ENCODE data around the gene TMEM43.

The TMEM43 gene

GRCh38 chr3:14133188-14133800, 8.4 kb downstream of the TMEM43 start:
- WGBS, 2 donors (ENCODE audit: extremely low coverage in 2 of 2, insufficient read length in 2 of 2, insufficient replicate concordance in 1 of 2), result no CpG with 5 or more reads among the region's 10 CpGs
- Histone ChIP-seq H2BK5ac (ENCODE audit: low read length) (no peak overlapping the region), H3K4ac (ENCODE audit: low read length) (no peak overlapping the region), H4K91ac (ENCODE audit: low read depth, low read length, poor library complexity) (no peak overlapping the region), H2BK15ac (ENCODE audit: low read length) (no peak overlapping the region), H3K4me2 (ENCODE audit: insufficient read depth, low read length, poor library complexity, severe bottlenecking) (no peak overlapping the region), H3K4me3 (ENCODE audit: low read length in 2 of 2) (no peak overlapping the region), H2BK120ac (ENCODE audit: low read depth, low read length) (no peak overlapping the region), H4K8ac (ENCODE audit: low read depth, low read length) (no peak overlapping the region), H3K27me3 (ENCODE audit: control insufficient read depth in 3 of 3, insufficient read depth in 3 of 3, low read depth in 1 of 3, low read length in 3 of 3) (no peaks in the 10 kb centered on the region), H2AK5ac (ENCODE audit: low read depth, low read length) (no peak overlapping the region), H2BK12ac (ENCODE audit: low read length) (no peak overlapping the region), H3K79me1 (ENCODE audit: low read depth, low read length) (no peaks in the 10 kb centered on the region), H3K36me3 (replicated peaks in 1 of 2; ENCODE audit: control insufficient read depth in 2 of 2, insufficient read depth in 2 of 2, low read length in 2 of 2) (peaks cover 48 to 100% of the 10 kb centered on the region in 2 donors), H3K27ac (replicated peaks; ENCODE audit: low read length) (no peak overlapping the region), H3K14ac (ENCODE audit: low read length) (no peak overlapping the region), H3K9me3 (replicated peaks in 1 of 2; ENCODE audit: control insufficient read depth in 2 of 2, insufficient read depth in 1 of 2, low read depth in 1 of 2, low read length in 2 of 2) (peaks cover 0 to 7% of the 10 kb centered on the region in 2 donors), H2AFZ (ENCODE audit: low read length) (no peak overlapping the region), H3K9ac (ENCODE audit: low read depth, low read length, poor library complexity) (no peak overlapping the region), H3K18ac (ENCODE audit: low read length) (no peak overlapping the region), H3K23ac (ENCODE audit: low read depth, low read length, poor library complexity) (no peak overlapping the region), H3K4me1 (ENCODE audit: control insufficient read depth in 2 of 2, insufficient read depth in 1 of 2, low read depth in 1 of 2, low read length in 2 of 2) (no peaks in the 10 kb centered on the region)
- no peak for DNase-seq (ENCODE audit: low spot score)

GRCh38 chr3:14133876-14134275, 9.0 kb downstream of the TMEM43 start:
- Histone ChIP-seq H3K4me2 (ENCODE audit: insufficient read depth, low read length, poor library complexity, severe bottlenecking) (no peak overlapping the region), H3K14ac (ENCODE audit: low read length) (no peak overlapping the region), H3K27me3 (ENCODE audit: control insufficient read depth in 3 of 3, insufficient read depth in 3 of 3, low read depth in 1 of 3, low read length in 3 of 3) (no peaks in the 10 kb centered on the region), H3K9ac (ENCODE audit: low read depth, low read length, poor library complexity) (peak overlapping the region; percentile 47), H2AK5ac (ENCODE audit: low read depth, low read length) (no peak overlapping the region), H2BK5ac (ENCODE audit: low read length) (no peak overlapping the region), H3K4ac (ENCODE audit: low read length) (no peak overlapping the region), H4K8ac (ENCODE audit: low read depth, low read length) (no peak overlapping the region), H3K4me1 (ENCODE audit: control insufficient read depth in 2 of 2, insufficient read depth in 1 of 2, low read depth in 1 of 2, low read length in 2 of 2) (no peaks in the 10 kb centered on the region), H2BK12ac (ENCODE audit: low read length) (no peak overlapping the region), H4K91ac (ENCODE audit: low read depth, low read length, poor library complexity) (no peak overlapping the region), H3K18ac (ENCODE audit: low read length) (no peak overlapping the region), H3K9me3 (replicated peaks in 1 of 2; ENCODE audit: control insufficient read depth in 2 of 2, insufficient read depth in 1 of 2, low read depth in 1 of 2, low read length in 2 of 2) (peaks cover 0 to under 1% of the 10 kb centered on the region in 2 donors), H3K23ac (ENCODE audit: low read depth, low read length, poor library complexity) (no peak overlapping the region), H3K79me1 (ENCODE audit: low read depth, low read length) (no peaks in the 10 kb centered on the region), H3K36me3 (replicated peaks in 1 of 2; ENCODE audit: control insufficient read depth in 2 of 2, insufficient read depth in 2 of 2, low read length in 2 of 2) (peaks cover 48 to 100% of the 10 kb centered on the region in 2 donors), H3K27ac (replicated peaks; ENCODE audit: low read length) (no peak overlapping the region), H2AFZ (ENCODE audit: low read length) (no peak overlapping the region), H2BK15ac (ENCODE audit: low read length) (no peak overlapping the region), H3K4me3 (ENCODE audit: low read length in 2 of 2) (no peak overlapping the region), H2BK120ac (ENCODE audit: low read depth, low read length) (no peak overlapping the region)
- no CpG with 5 or more reads among the region's 5 CpGs for WGBS, 2 donors (ENCODE audit: extremely low coverage in 2 of 2, insufficient read length in 2 of 2, insufficient replicate concordance in 1 of 2)
- DNase-seq (ENCODE audit: low spot score), result no peak

GRCh38 chr3:14134291-14134690, 9.4 kb downstream of the TMEM43 start:
- Histone ChIP-seq H3K18ac (ENCODE audit: low read length) (no peak overlapping the region), H3K36me3 (replicated peaks in 1 of 2; ENCODE audit: control insufficient read depth in 2 of 2, insufficient read depth in 2 of 2, low read length in 2 of 2) (peaks cover 49 to 100% of the 10 kb centered on the region in 2 donors), H2BK15ac (ENCODE audit: low read length) (no peak overlapping the region), H3K79me1 (ENCODE audit: low read depth, low read length) (no peaks in the 10 kb centered on the region), H2AK5ac (ENCODE audit: low read depth, low read length) (no peak overlapping the region), H2BK120ac (ENCODE audit: low read depth, low read length) (no peak overlapping the region), H3K9me3 (replicated peaks in 1 of 2; ENCODE audit: control insufficient read depth in 2 of 2, insufficient read depth in 1 of 2, low read depth in 1 of 2, low read length in 2 of 2) (no peaks in the 10 kb centered on the region), H2BK5ac (ENCODE audit: low read length) (no peak overlapping the region), H4K91ac (ENCODE audit: low read depth, low read length, poor library complexity) (no peak overlapping the region), H2BK12ac (ENCODE audit: low read length) (no peak overlapping the region), H3K4me3 (ENCODE audit: low read length in 2 of 2) (no peak overlapping the region), H3K23ac (ENCODE audit: low read depth, low read length, poor library complexity) (no peak overlapping the region), H3K27ac (replicated peaks; ENCODE audit: low read length) (no peak overlapping the region), H3K4ac (ENCODE audit: low read length) (no peak overlapping the region), H2AFZ (ENCODE audit: low read length) (no peak overlapping the region), H4K8ac (ENCODE audit: low read depth, low read length) (no peak overlapping the region), H3K9ac (ENCODE audit: low read depth, low read length, poor library complexity) (peak overlapping the region; percentile 27), H3K27me3 (ENCODE audit: control insufficient read depth in 3 of 3, insufficient read depth in 3 of 3, low read depth in 1 of 3, low read length in 3 of 3) (no peaks in the 10 kb centered on the region), H3K4me1 (ENCODE audit: control insufficient read depth in 2 of 2, insufficient read depth in 1 of 2, low read depth in 1 of 2, low read length in 2 of 2) (no peaks in the 10 kb centered on the region), H3K4me2 (ENCODE audit: insufficient read depth, low read length, poor library complexity, severe bottlenecking) (no peak overlapping the region), H3K14ac (ENCODE audit: low read length) (no peak overlapping the region)
- WGBS, 2 donors (ENCODE audit: extremely low coverage in 2 of 2, insufficient read length in 2 of 2, insufficient replicate concordance in 1 of 2), result no CpG with 5 or more reads among the region's 6 CpGs
- DNase-seq (ENCODE audit: low spot score), result no peak

GRCh38 chr3:14135581-14135980, 10.7 kb downstream of the TMEM43 start:
- H3K9ac ChIP-seq (ENCODE audit: low read depth, low read length, poor library complexity), result no peak overlapping the region
- H3K23ac ChIP-seq (ENCODE audit: low read depth, low read length, poor library complexity), result no peak overlapping the region
- no peaks in the 10 kb centered on the region for H3K79me1 ChIP-seq (ENCODE audit: low read depth, low read length)
- peaks cover 42 to 100% of the 10 kb centered on the region in 2 donors for H3K36me3 ChIP-seq (replicated peaks in 1 of 2; ENCODE audit: control insufficient read depth in 2 of 2, insufficient read depth in 2 of 2, low read length in 2 of 2)
- no peak overlapping the region for H3K4me2 ChIP-seq (ENCODE audit: insufficient read depth, low read length, poor library complexity, severe bottlenecking)
- H2BK120ac ChIP-seq (ENCODE audit: low read depth, low read length), result no peak overlapping the region
- H4K91ac ChIP-seq (ENCODE audit: low read depth, low read length, poor library complexity), result no peak overlapping the region
- H3K4ac ChIP-seq (ENCODE audit: low read length), result no peak overlapping the region
- no peak overlapping the region for H2BK12ac ChIP-seq (ENCODE audit: low read length)
- H4K8ac ChIP-seq (ENCODE audit: low read depth, low read length), result no peak overlapping the region
- H3K4me3 ChIP-seq (ENCODE audit: low read length in 2 of 2), result no peak overlapping the region
- H3K14ac ChIP-seq (ENCODE audit: low read length), result peak overlapping the region; percentile 84
- no CpG with 5 or more reads among the region's 11 CpGs for WGBS, 2 donors (ENCODE audit: extremely low coverage in 2 of 2, insufficient read length in 2 of 2, insufficient replicate concordance in 1 of 2)
- no peak overlapping the region for H2AFZ ChIP-seq (ENCODE audit: low read length)
- no peak overlapping the region for H2BK5ac ChIP-seq (ENCODE audit: low read length)
- no peak for DNase-seq (ENCODE audit: low spot score)
- H2AK5ac ChIP-seq (ENCODE audit: low read depth, low read length), result no peak overlapping the region
- H3K27me3 ChIP-seq (ENCODE audit: control insufficient read depth in 3 of 3, insufficient read depth in 3 of 3, low read depth in 1 of 3, low read length in 3 of 3), result no peaks in the 10 kb centered on the region
- H3K18ac ChIP-seq (ENCODE audit: low read length), result no peak overlapping the region
- H3K9me3 ChIP-seq (replicated peaks in 1 of 2; ENCODE audit: control insufficient read depth in 2 of 2, insufficient read depth in 1 of 2, low read depth in 1 of 2, low read length in 2 of 2), result no peaks in the 10 kb centered on the region
- no peak overlapping the region for H3K27ac ChIP-seq (replicated peaks; ENCODE audit: low read length)
- no peaks in the 10 kb centered on the region for H3K4me1 ChIP-seq (ENCODE audit: control insufficient read depth in 2 of 2, insufficient read depth in 1 of 2, low read depth in 1 of 2, low read length in 2 of 2)
- no peak overlapping the region for H2BK15ac ChIP-seq (ENCODE audit: low read length)

Measured in neuronal stem cell (in vitro differentiated cells).